ENCODE data around the gene CHD9.

The CHD9 gene, protein sequence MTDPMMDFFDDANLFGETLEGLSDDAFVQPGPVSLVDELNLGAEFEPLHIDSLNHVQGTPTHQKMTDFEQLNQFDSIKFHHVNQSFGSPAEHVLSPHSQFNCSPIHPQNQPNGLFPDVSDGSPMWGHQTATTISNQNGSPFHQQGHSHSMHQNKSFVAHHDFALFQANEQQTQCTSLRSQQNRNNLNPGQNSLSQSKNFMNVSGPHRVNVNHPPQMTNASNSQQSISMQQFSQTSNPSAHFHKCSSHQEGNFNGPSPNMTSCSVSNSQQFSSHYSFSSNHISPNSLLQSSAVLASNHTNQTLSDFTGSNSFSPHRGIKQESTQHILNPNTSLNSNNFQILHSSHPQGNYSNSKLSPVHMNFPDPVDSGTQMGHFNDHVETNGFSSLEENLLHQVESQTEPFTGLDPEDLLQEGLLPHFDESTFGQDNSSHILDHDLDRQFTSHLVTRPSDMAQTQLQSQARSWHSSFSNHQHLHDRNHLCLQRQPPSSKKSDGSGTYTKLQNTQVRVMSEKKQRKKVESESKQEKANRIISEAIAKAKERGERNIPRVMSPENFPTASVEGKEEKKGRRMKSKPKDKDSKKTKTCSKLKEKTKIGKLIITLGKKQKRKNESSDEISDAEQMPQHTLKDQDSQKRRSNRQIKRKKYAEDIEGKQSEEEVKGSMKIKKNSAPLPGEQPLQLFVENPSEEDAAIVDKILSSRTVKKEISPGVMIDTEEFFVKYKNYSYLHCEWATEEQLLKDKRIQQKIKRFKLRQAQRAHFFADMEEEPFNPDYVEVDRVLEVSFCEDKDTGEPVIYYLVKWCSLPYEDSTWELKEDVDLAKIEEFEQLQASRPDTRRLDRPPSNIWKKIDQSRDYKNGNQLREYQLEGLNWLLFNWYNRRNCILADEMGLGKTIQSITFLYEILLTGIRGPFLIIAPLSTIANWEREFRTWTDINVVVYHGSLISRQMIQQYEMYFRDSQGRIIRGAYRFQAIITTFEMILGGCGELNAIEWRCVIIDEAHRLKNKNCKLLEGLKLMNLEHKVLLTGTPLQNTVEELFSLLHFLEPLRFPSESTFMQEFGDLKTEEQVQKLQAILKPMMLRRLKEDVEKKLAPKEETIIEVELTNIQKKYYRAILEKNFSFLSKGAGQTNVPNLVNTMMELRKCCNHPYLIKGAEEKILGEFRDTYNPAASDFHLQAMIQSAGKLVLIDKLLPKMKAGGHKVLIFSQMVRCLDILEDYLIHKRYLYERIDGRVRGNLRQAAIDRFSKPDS (N-terminal part only)

DNA sequence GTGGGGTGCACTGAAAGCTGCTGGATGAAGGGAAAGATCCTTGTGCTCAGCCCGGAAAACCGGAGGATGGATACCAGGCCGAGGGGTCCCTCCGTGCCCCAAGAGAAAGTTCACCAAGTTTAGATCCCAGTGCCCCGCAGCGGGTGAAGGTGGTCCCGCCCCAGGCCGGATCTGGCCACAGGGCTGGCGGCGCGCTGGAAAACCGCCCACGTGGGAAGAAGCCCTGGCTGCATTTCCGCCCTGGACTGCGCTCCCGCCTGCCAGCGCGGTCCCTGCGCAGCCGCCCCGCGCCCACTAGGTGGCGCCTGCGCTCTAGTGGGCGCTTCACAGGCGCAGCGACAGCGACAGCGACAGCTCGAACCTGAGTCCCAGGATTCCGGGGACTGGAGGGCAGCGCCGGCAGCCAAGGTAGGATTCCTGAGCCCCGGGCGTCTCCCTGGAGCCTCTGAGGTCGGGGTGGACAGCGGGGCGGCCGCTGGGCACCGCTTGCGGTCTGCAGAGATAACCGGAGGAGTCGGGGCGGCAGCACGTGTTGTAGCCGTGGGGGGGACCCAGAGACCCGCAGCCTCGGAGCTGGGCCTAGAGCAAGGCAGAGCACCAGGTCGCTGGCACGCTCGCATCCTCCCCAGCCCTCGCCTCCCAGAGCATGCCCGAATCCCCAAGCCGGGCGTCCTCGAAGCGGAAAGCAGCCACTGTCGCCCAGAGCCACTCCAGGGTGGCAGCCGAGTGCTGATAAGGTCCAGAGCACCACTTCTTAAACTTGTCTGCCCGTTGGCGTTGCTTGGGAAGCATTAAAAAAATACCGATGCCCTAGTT lies at the start of gene CHD9:
CHD9 (plus strand) TSS at position 322 of the 816 bp plus-strand sequence. CDS start 101,099 bp downstream, outside the sequence.
- H3K4me1 ChIP-seq (ENCODE audit: low read length): peaks cover 12% of the 10 kb centered on the region
- H3K9me2 ChIP-seq (replicated peaks; ENCODE audit: insufficient read depth, low read length): no peaks in the 10 kb centered on the region
- no peaks in the 10 kb centered on the region for H3K36me3 ChIP-seq (replicated peaks; ENCODE audit: insufficient read depth, low read length)
- H3K79me2 ChIP-seq (ENCODE audit: low read length): peaks cover 46% of the 10 kb centered on the region
- H3K4me3 ChIP-seq (ENCODE audit: low read length): peak within 1 kb of the TSS; percentile 89
- H2AFZ ChIP-seq (ENCODE audit: low read length): peak within 1 kb of the TSS; percentile 92
- peak; percentile 88 for DNase-seq
- H3F3A ChIP-seq (ENCODE audit: insufficient read depth, low read length): no peaks in the 10 kb centered on the region; the same call in 1 of the 2 replicates
- peak within 1 kb of the TSS; percentile 93 for H3K4me2 ChIP-seq (ENCODE audit: low read depth, low read length)
- no peak for TF ChIP-seq EZH2phosphoT487 (IDR thresholded peaks at IDR 0.05; ENCODE audit: low read length)
- TF ChIP-seq, protein P1, sequence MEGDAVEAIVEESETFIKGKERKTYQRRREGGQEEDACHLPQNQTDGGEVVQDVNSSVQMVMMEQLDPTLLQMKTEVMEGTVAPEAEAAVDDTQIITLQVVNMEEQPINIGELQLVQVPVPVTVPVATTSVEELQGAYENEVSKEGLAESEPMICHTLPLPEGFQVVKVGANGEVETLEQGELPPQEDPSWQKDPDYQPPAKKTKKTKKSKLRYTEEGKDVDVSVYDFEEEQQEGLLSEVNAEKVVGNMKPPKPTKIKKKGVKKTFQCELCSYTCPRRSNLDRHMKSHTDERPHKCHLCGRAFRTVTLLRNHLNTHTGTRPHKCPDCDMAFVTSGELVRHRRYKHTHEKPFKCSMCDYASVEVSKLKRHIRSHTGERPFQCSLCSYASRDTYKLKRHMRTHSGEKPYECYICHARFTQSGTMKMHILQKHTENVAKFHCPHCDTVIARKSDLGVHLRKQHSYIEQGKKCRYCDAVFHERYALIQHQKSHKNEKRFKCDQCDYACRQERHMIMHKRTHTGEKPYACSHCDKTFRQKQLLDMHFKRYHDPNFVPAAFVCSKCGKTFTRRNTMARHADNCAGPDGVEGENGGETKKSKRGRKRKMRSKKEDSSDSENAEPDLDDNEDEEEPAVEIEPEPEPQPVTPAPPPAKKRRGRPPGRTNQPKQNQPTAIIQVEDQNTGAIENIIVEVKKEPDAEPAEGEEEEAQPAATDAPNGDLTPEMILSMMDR (IDR thresholded peaks at IDR 0.05; ENCODE audit: low read length): peak; percentile 94
- no peaks in the 10 kb centered on the region for H3K27me3 ChIP-seq (replicated peaks; ENCODE audit: insufficient read depth, low read length)
- H4K20me1 ChIP-seq (ENCODE audit: insufficient read depth, low read length): no peaks in the 10 kb centered on the region
- H3K9ac ChIP-seq (ENCODE audit: low read length): peak within 1 kb of the TSS; percentile 75
- peak within 1 kb of the TSS; percentile 38; the same call in 1 of the 2 replicates for H3K27ac ChIP-seq (ENCODE audit: low read length)
- no peaks in the 10 kb centered on the region for H3K9me3 ChIP-seq (replicated peaks; ENCODE audit: insufficient read depth, low read length)

DNA sequence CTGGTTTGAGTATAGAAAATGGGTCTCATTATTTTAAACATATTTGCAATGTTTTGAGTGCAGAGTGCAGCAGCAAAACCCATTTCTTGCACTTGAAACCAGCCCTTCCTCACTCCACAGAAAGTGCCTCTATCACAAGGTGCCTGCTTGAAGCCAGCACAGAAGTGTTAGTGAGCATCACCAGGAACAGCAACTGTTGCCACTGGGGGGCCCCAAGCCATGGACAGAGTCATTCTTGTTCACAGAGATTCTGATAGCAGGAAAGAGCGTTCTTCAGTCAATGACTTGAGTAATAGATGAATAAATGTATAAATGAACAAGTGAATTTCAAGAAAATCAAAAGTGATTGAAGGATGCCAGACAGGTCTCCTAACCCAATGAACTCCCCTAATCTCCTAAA lies 47.7 kb upstream of the CHD9 start:
- Histone ChIP-seq H3K9me3 (replicated peaks; ENCODE audit: insufficient read depth, low read length) (no peaks in the 10 kb centered on the region), H3F3A (ENCODE audit: insufficient read depth, low read length) (no peaks in the 10 kb centered on the region)
- TF ChIP-seq EZH2 (optimal IDR thresholded peaks at IDR 0.05; ENCODE audit: low read depth, low read length): no peak
- TF ChIP-seq, protein P1 (IDR thresholded peaks at IDR 0.05; ENCODE audit: low read length): no peak
- no peak for TF ChIP-seq EZH2phosphoT487 (IDR thresholded peaks at IDR 0.05; ENCODE audit: low read length)

DNA sequence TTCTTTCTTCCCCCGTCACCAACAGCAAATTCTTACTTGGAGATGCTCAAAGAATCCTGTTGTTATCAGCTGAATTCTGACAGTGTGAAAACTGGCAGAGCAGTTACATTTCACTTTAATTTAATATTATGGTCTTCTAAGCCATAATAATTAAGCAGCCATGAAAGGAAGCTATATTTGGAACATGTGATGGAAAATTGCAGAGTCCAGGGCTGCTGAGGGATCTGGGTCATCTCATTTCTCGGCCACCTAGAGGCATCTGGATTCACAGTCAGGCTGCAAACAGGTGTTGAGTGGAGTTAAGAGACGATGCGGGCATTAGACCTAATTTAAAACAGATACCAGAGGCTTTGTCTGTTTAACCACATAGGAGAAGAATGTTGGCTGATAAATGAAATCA lies 40.5 kb upstream of the CHD9 start:
- Histone ChIP-seq H3K4me3 (ENCODE audit: low read length) (no peak overlapping the region), H2AFZ (ENCODE audit: low read length) (no peak overlapping the region), H3F3A (ENCODE audit: insufficient read depth, low read length) (no peaks in the 10 kb centered on the region), H4K20me1 (ENCODE audit: insufficient read depth, low read length) (no peaks in the 10 kb centered on the region), H3K79me2 (ENCODE audit: low read length) (no peaks in the 10 kb centered on the region), H3K4me2 (ENCODE audit: low read depth, low read length) (no peak overlapping the region), H3K4me1 (ENCODE audit: low read length) (no peaks in the 10 kb centered on the region), H3K36me3 (replicated peaks; ENCODE audit: insufficient read depth, low read length) (no peaks in the 10 kb centered on the region), H3K27ac (ENCODE audit: low read length) (no peak overlapping the region), H3K9ac (ENCODE audit: low read length) (no peak overlapping the region), H3K9me2 (replicated peaks; ENCODE audit: insufficient read depth, low read length) (no peaks in the 10 kb centered on the region), H3K9me3 (replicated peaks; ENCODE audit: insufficient read depth, low read length) (no peaks in the 10 kb centered on the region), H3K27me3 (replicated peaks; ENCODE audit: insufficient read depth, low read length) (no peaks in the 10 kb centered on the region)
- no peak for TF ChIP-seq EZH2 (optimal IDR thresholded peaks at IDR 0.05; ENCODE audit: low read depth, low read length)
- TF ChIP-seq EZH2phosphoT487 (IDR thresholded peaks at IDR 0.05; ENCODE audit: low read length): no peak
- TF ChIP-seq, protein P1 (IDR thresholded peaks at IDR 0.05; ENCODE audit: low read length): no peak
- DNase-seq: no peak

More for the DNA sequence above, 47.7 kb upstream of the CHD9 start:
- no peak overlapping the region for H3K27ac ChIP-seq (ENCODE audit: low read length)
- H3K9ac ChIP-seq (ENCODE audit: low read length): no peak overlapping the region
- H3K27me3 ChIP-seq (replicated peaks; ENCODE audit: insufficient read depth, low read length): no peaks in the 10 kb centered on the region
- H3K4me2 ChIP-seq (ENCODE audit: low read depth, low read length): no peak overlapping the region
- H3K79me2 ChIP-seq (ENCODE audit: low read length): no peaks in the 10 kb centered on the region
- H3K4me1 ChIP-seq (ENCODE audit: low read length): no peaks in the 10 kb centered on the region
- no peak overlapping the region for H2AFZ ChIP-seq (ENCODE audit: low read length)
- H3K4me3 ChIP-seq (ENCODE audit: low read length): no peak overlapping the region
- no peaks in the 10 kb centered on the region for H3K36me3 ChIP-seq (replicated peaks; ENCODE audit: insufficient read depth, low read length)
- H4K20me1 ChIP-seq (ENCODE audit: insufficient read depth, low read length): no peaks in the 10 kb centered on the region
- no peaks in the 10 kb centered on the region for H3K9me2 ChIP-seq (replicated peaks; ENCODE audit: insufficient read depth, low read length)
- no peak for DNase-seq

Measured in MM.1S (cell line).